Heart right ventricle (tissue), 16 donors: Measurements from ENCODE around the gene ATXN1. TPM values are rescaled to one million over a fixed set of nuclear protein-coding genes. Genes with fewer than 3 reads are reported as not detected.

Experiments used
- ATAC-seq, 8 donors: fragments of 200-7000 bp; cut with Tn5 transposase; one replicate each; pipeline ENCODE4 v1.9.1; 2020; ENCODE audit warnings: mild to moderate bottlenecking in 8 of 8, moderate library complexity in 8 of 8, moderate number of reproducible peaks in 1 of 8
- DNase-seq, 2 donors: peaks; one replicate each; pipeline ENCODE4 v3.0.0-alpha.2; 2020
- H3K27ac ChIP-seq, 10 donors: fragments of 200-600 bp; sonication (generic) in 2 of 10; one replicate each; pipeline versions ENCODE4 v1.5.0 to v1.8.0; 2020 to 2022; ENCODE audit warnings: mild to moderate bottlenecking in 3 of 10
- H3K27me3 ChIP-seq, 7 donors: fragments of 200-600 bp; one replicate each; pipeline ENCODE4 v1.8.0; 2021 to 2022; ENCODE audit warnings: mild to moderate bottlenecking in 2 of 7
- H3K36me3 ChIP-seq, 9 donors: fragments of 200-600 bp; sonication (generic) in 1 of 9; one replicate each; pipeline versions ENCODE4 v1.5.0 to v1.8.0; 2020 to 2022; ENCODE audit warnings: mild to moderate bottlenecking in 2 of 9
- H3K4me1 ChIP-seq, 9 donors: fragments of 200-600 bp; sonication (generic) in 1 of 9; one replicate each; pipeline versions ENCODE4 v1.5.0 to v1.8.0; 2020 to 2022; ENCODE audit warnings: mild to moderate bottlenecking in 4 of 9
- H3K4me3 ChIP-seq, 10 donors: fragments of 200-600 bp; sonication (generic) in 2 of 10; one replicate each; pipeline versions ENCODE4 v1.5.0 to v1.8.0; 2020 to 2022; ENCODE audit warnings: mild to moderate bottlenecking in 7 of 10, moderate library complexity in 2 of 10
- H3K9me3 ChIP-seq, 11 donors: fragments of 200-600 bp in 10 of 11; sonication (generic) in 2 of 11; one replicate each; pipeline versions ENCODE4 v1.5.0 to v1.8.0; 2013 to 2022; ENCODE audit warnings: mild to moderate bottlenecking in 2 of 11, control low read depth in 1 of 11, moderate library complexity in 1 of 11
- CTCF ChIP-seq, 9 donors: fragments of 200-600 bp; sonication (generic) in 2 of 9; IDR thresholded peaks; one replicate each; pipeline versions ENCODE4 v1.5.0 to v1.8.0; 2021 to 2022; ENCODE audit warnings: antibody characterized with exemption in 9 of 9, mild to moderate bottlenecking in 5 of 9, moderate library complexity in 1 of 9
- WGBS, 2 donors: extraction: QIAGEN DNeasy Blood & Tissue Kit; methylation state at CpG; one replicate each; pipeline ENCODE4 v1.1.7; 2013; ENCODE audit warnings: inconsistent platforms in 1 of 2; 5-methylcytosine and 5-hydroxymethylcytosine counted together
- intact Hi-C, 10 donors: fragments of 100-400 bp; cut with DNase I; formaldehyde crosslinking; loops; one replicate each; pipeline versions ENCODE4 v1.11.1 to v1.14.2; 2022
- polyA plus RNA-seq, 2 donors: library from polyadenylated mRNA; stranded (reverse); fragments of 200-250 nt; gene quantifications; one replicate each; pipeline ENCODE4 v1.2.3, GENCODE V29; 2013
- total RNA-seq, 10 donors: library from RNA; stranded (reverse); fragmentation: NEBNext Ultra II Directional in 3 of 10; extraction: Animal tissue kit (Norgen Biotek cat#: 25700) in 3 of 10; gene quantifications; one replicate each; pipeline versions ENCODE4 v1.2.1 to v1.2.4, GENCODE V29; 2021 to 2023
- donor health status: Arrhythmogenic right ventricular cardiomyopathy.
- donor health status: ischemic (EF 13 %, LVEDD 7.1; RV severe dilation, severe dysfunction).
- donor health status: healthy with polysubstance abuse.
- donor health status: DM: no; HTN: yes; CAD: no.
- donor health status: DM: no; HTN: no; CAD: no.
- donor health status: ischemic (EF 25% LVEDD 6.9; RV normal size, moderate dysfunction).
- donor health status: ischemic (EF 25% LVEDD 5.7; RV mildly dilated, moderate dysfunction).
- donor health status: healthy.
- donor health status: DM: yes; HTN: yes; CAD: no.
- donor health status: Ischemic cardiomyopathy.
- donor health status: ischemic (EF 35%, LVEDD 5.7; RV mildly dilated, moderate dysfunction).
- donor health status: nonischemic (EF 11% LVEDD 7.7; RV severe dilation, severe dysfunction).
- donor health status: DM: yes; HTN: yes; CAD: no.
- donor health status: PGD.
- donor health status: ischemic (EF 29% LVEDD 5.4; RV normal size, mild dysfunction).
- donor health status: nonischemic (EF 23%, LVEDD 6.1; RV moderate dilation, normal function).

The ATXN1 gene
- total and polyA plus RNA-seq, 12 donors = 4.1 to 46.5 (median 40.3) TPM

- 87 to 91% methylated on average over 10 of the region's 10 CpGs for WGBS, 2 donors
- H3K36me3 ChIP-seq = peaks cover 0 to 10% (median 0%) of the 10 kb centered on the region in 9 donors
- H3K27ac ChIP-seq = no peak overlapping the region
- DNase-seq (no peak), ATAC-seq (no peak)
- H3K4me1 ChIP-seq = peaks cover 0 to 25% (median 0%) of the 10 kb centered on the region in 9 donors
- no peak for TF ChIP-seq CTCF (IDR thresholded peaks at IDR 0.05)
- no peak overlapping the region for H3K4me3 ChIP-seq
- H3K27me3 ChIP-seq = no peaks in the 10 kb centered on the region
- peaks cover 0 to 4% (median 0%) of the 10 kb centered on the region in 11 donors for H3K9me3 ChIP-seq
- intact Hi-C loops = no loop called here
Observed at GRCh38 chr6:16596616-16597331, 164.5 kb downstream of the ATXN1 start.

- no peak for TF ChIP-seq CTCF (IDR thresholded peaks at IDR 0.05)
- peaks cover 0 to 10% (median 0%) of the 10 kb centered on the region in 9 donors for H3K36me3 ChIP-seq
- 75 to 81% methylated on average over 8 of the region's 8 CpGs for WGBS, 2 donors
- no peak for ATAC-seq
- H3K4me3 ChIP-seq = no peak overlapping the region
- DNase-seq = no peak
- no peaks in the 10 kb centered on the region for H3K9me3 ChIP-seq
- intact Hi-C loops = no loop called here
- H3K27me3 ChIP-seq = no peaks in the 10 kb centered on the region
- no peak overlapping the region for H3K27ac ChIP-seq
- peaks cover 0 to 33% (median 0%) of the 10 kb centered on the region in 9 donors for H3K4me1 ChIP-seq
Observed at GRCh38 chr6:16595514-16596120, 165.6 kb downstream of the ATXN1 start.

GRCh38 chr6:16594849-16595248, 166.4 kb downstream of the ATXN1 start:
- intact Hi-C loops = no loop called here
- no peaks in the 10 kb centered on the region for H3K9me3 ChIP-seq
- no peak overlapping the region for H3K27ac ChIP-seq
- no peaks in the 10 kb centered on the region for H3K27me3 ChIP-seq
- DNase-seq (no peak), ATAC-seq (no peak)
- H3K4me3 ChIP-seq = no peak overlapping the region
- peaks cover 0 to 10% (median 0%) of the 10 kb centered on the region in 9 donors for H3K36me3 ChIP-seq
- no peak for TF ChIP-seq CTCF (IDR thresholded peaks at IDR 0.05)
- 94 to 95% methylated on average over 5 of the region's 5 CpGs for whole genome bisulfite sequencing, 2 donors
- peaks cover 0 to 27% (median 0%) of the 10 kb centered on the region in 9 donors for H3K4me1 ChIP-seq

GRCh38 chr6:16592223-16592911, 168.9 kb downstream of the ATXN1 start:
- no peak overlapping the region for H3K4me3 ChIP-seq
- peaks cover 0 to 34% (median 0%) of the 10 kb centered on the region in 9 donors for H3K4me1 ChIP-seq
- H3K27me3 ChIP-seq = no peaks in the 10 kb centered on the region
- 93 to 96% methylated on average over 12 of the region's 12 CpGs for WGBS, 2 donors
- H3K36me3 ChIP-seq = peaks cover 0 to 6% (median 0%) of the 10 kb centered on the region in 9 donors
- H3K27ac ChIP-seq = peak overlapping the region in 2 of 10 donors; percentile 21 to 58
- no peaks in the 10 kb centered on the region for H3K9me3 ChIP-seq
- DNase-seq (no peak), ATAC-seq (no peak)
- TF ChIP-seq CTCF (IDR thresholded peaks at IDR 0.05) = no peak
- intact Hi-C loops = no loop called here
